OCI-M1 (cell line): Measurements from ENCODE around the gene EML6.
A peak's percentile ranks its signal among the peaks of the same experiment; 100 is the strongest.

ENCODE experiments used
- DNase-seq: peaks from one replicate; lab custom pipeline; 2025; lab: John Stamatoyannopoulos, UW

Gene EML6

GRCh38 chr2:54757500-54757899 lies 34.0 kb downstream of the EML6 start:
- DNase-seq = no peak

- DNase-seq = no peak
Measured at GRCh38 chr2:54758951-54759350, 35.5 kb downstream of the EML6 start.

GRCh38 chr2:54760310-54760709 lies 36.8 kb downstream of the EML6 start:
- no peak for DNase-seq

GRCh38 chr2:54763636-54764291 lies 40.3 kb downstream of the EML6 start:
- DNase-seq = peak; percentile 51

GRCh38 chr2:54767921-54768320 lies 44.5 kb downstream of the EML6 start:
- no peak for DNase-seq

GRCh38 chr2:54768772-54769428 lies 45.4 kb downstream of the EML6 start:
- no peak for DNase-seq

- DNase-seq = no peak
Measured at GRCh38 chr2:54770211-54770610, 46.7 kb downstream of the EML6 start.

- no peak for DNase-seq
Measured at GRCh38 chr2:54770676-54771075, 47.2 kb downstream of the EML6 start.

- no peak for DNase-seq
Measured at GRCh38 chr2:54771166-54771885, 47.9 kb downstream of the EML6 start.

GRCh38 chr2:54772110-54772509 lies 48.6 kb downstream of the EML6 start:
- DNase-seq = no peak

- no peak for DNase-seq
Measured at GRCh38 chr2:54772531-54772930, 49.1 kb downstream of the EML6 start.

- no peak for DNase-seq
Measured at GRCh38 chr2:54773233-54773632, 49.8 kb downstream of the EML6 start.

GRCh38 chr2:54773838-54774237 lies 50.4 kb downstream of the EML6 start:
- DNase-seq = no peak

GRCh38 chr2:54775710-54776109 lies 52.2 kb downstream of the EML6 start:
- peak; percentile 4 for DNase-seq

- DNase-seq = no peak
Measured at GRCh38 chr2:54776494-54776893, 53.0 kb downstream of the EML6 start.

GRCh38 chr2:54783349-54783748 lies 59.9 kb downstream of the EML6 start:
- no peak for DNase-seq

GRCh38 chr2:54787270-54787669 lies 63.8 kb downstream of the EML6 start:
- DNase-seq = no peak

GRCh38 chr2:54787755-54788366 lies 64.4 kb downstream of the EML6 start:
- no peak for DNase-seq

- DNase-seq = no peak
Measured at GRCh38 chr2:54789878-54790277, 66.4 kb downstream of the EML6 start.

GRCh38 chr2:54791831-54792230 lies 68.4 kb downstream of the EML6 start:
- no peak for DNase-seq

- no peak for DNase-seq
Measured at GRCh38 chr2:54797307-54797706, 73.8 kb downstream of the EML6 start.

GRCh38 chr2:54801352-54801751 lies 77.9 kb downstream of the EML6 start:
- no peak for DNase-seq
